GM19324 (cell line): ENCODE measurements around the gene SHC2.
"Not testable (repeated sequence)": the region's sequence is repeated elsewhere in the genome, so short reads cannot be mapped to it uniquely, and the experiment has no call there.

Experiments used
- ATAC-seq: cut with Tn5 transposase; IDR thresholded peaks from one replicate; pipeline ENCODE4 v1.9.1; 2021; ENCODE audit warnings: mild to moderate bottlenecking, moderate library complexity; ENCODE audit not compliant: unreplicated experiment, low FRiP score

Gene SHC2

GRCh38 chr19:470701-471100, 9.9 kb upstream of the SHC2 start:
- no peak for ATAC-seq

- no peak for ATAC-seq
Measured at GRCh38 chr19:469833-470232, 9.0 kb upstream of the SHC2 start.

GRCh38 chr19:468587-469256, 7.9 kb upstream of the SHC2 start:
- ATAC-seq: no peak

GRCh38 chr19:467554-467953, 6.7 kb upstream of the SHC2 start:
- ATAC-seq: no peak

- no peak for ATAC-seq
Measured at GRCh38 chr19:465056-465816, 4.4 kb upstream of the SHC2 start.

GRCh38 chr19:464208-464545, 3.3 kb upstream of the SHC2 start:
- ATAC-seq: no peak

- ATAC-seq: no peak
Measured at GRCh38 chr19:463483-464207, 2.8 kb upstream of the SHC2 start.

- no peak for ATAC-seq
Measured at GRCh38 chr19:461721-462551, 1.1 kb upstream of the SHC2 start.

GRCh38 chr19:459724-460511, 915 bp downstream of the SHC2 start:
- no peak for ATAC-seq

GRCh38 chr19:458091-459042, 2.5 kb downstream of the SHC2 start:
- no peak for ATAC-seq

- ATAC-seq: no peak
Measured at GRCh38 chr19:457636-458035, 3.2 kb downstream of the SHC2 start.

GRCh38 chr19:456547-457110, 4.2 kb downstream of the SHC2 start:
- ATAC-seq: no peak

- no peak for ATAC-seq
Measured at GRCh38 chr19:455851-456546, 4.8 kb downstream of the SHC2 start.

- ATAC-seq: no peak
Measured at GRCh38 chr19:455031-455705, 5.7 kb downstream of the SHC2 start.

GRCh38 chr19:453606-454005, 7.2 kb downstream of the SHC2 start:
- no peak for ATAC-seq

- no peak for ATAC-seq
Measured at GRCh38 chr19:452829-453228, 8.0 kb downstream of the SHC2 start.

- ATAC-seq: not testable (repeated sequence)
Measured at GRCh38 chr19:450912-451481, 9.8 kb downstream of the SHC2 start.
